ACC112 (cell line): ENCODE measurements around the gene EPHA10.

Experiments
- H2AFZ ChIP-seq: fragments of 200-600 bp; sonication (generic); one replicate; pipeline ENCODE4 v1.6.0; 2017; ENCODE audit warnings: antibody characterized with exemption, low read length; ENCODE audit not compliant: unreplicated experiment
- H3K27ac ChIP-seq: fragments of 200-600 bp; sonication (generic); 2 replicates; pipeline ENCODE4 v1.5.1; 2014; ENCODE audit warnings: low read depth, mild to moderate bottlenecking, antibody characterized with exemption, low read length, moderate library complexity
- H3K27me3 ChIP-seq: fragments of 200-600 bp; sonication (generic); 2 replicates; pipeline ENCODE4 v1.6.1; 2014; ENCODE audit warnings: mild to moderate bottlenecking, antibody characterized with exemption, low read length, moderate library complexity, mixed read lengths; ENCODE audit not compliant: insufficient read depth
- H3K36me3 ChIP-seq: fragments of 200-600 bp; sonication (generic); 2 replicates; pipeline ENCODE4 v1.6.1; 2016; ENCODE audit warnings: mild to moderate bottlenecking, antibody characterized with exemption, low read length, moderate library complexity, mixed read lengths; ENCODE audit not compliant: insufficient read depth
- H3K4me1 ChIP-seq: fragments of 200-600 bp; sonication (generic); one replicate; pipeline ENCODE4 v1.6.1; 2016; ENCODE audit warnings: low read length, mixed read lengths; ENCODE audit not compliant: insufficient read depth, unreplicated experiment, control insufficient read depth
- H3K4me3 ChIP-seq: fragments of 200-600 bp; sonication (generic); 2 replicates; pipeline ENCODE4 v1.5.1; 2014; ENCODE audit warnings: mild to moderate bottlenecking, low read depth, low read length
- H3K79me2 ChIP-seq: fragments of 200-600 bp; sonication (generic); one replicate; pipeline ENCODE4 v1.6.0; 2016; ENCODE audit warnings: low read length; ENCODE audit not compliant: control insufficient read depth, unreplicated experiment, insufficient read depth

EPHA10 gene

DNA sequence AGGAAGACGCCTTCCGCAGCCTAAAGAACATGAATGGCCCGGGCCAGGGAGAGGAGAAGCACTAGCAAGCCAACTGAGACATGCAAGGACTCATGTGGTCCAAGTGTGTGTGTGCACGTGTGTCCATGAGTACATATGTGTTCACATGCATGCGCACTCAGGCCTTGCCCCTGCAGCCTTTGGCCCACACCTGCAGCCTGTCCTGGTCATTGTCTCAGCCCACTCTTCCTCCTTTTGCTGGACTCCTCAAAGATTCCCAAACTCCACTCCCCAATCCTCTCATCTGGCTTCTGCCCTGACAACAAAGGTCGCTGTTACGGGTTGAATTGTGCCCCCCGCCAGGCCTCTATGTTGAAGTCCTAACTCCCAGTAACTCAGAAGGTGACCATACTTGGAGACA lies 50.7 kb downstream of the EPHA10 start:
- H2AFZ ChIP-seq, result no peak overlapping the region
- H3K36me3 ChIP-seq, result no peaks in the 10 kb centered on the region
- H3K4me1 ChIP-seq, result no peaks in the 10 kb centered on the region
- H3K4me3 ChIP-seq, result no peak overlapping the region
- H3K79me2 ChIP-seq, result no peaks in the 10 kb centered on the region
- no peak overlapping the region for H3K27ac ChIP-seq
- H3K27me3 ChIP-seq, result peaks cover 4% of the 10 kb centered on the region; the same call in 1 of the 2 replicates

DNA sequence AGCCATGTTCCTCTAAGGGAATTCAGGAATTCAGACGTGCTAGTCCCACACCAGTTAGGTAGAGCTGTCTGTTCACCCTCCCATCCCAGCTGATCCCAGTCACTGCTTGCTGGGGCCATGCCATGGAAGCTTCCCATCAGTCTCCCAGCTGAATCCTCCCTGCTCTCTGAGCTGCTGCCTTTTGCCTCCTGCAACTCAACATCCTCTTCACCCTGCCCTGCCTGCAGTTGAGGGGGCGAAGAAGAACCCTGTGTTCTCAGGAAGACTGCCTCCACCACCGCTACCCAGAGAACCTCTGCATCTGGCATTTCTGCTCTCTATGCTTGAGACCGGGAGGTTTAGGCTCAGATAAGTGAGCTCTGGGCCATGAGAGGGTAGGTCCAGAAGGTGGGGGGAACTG lies 56.4 kb downstream of the EPHA10 start:
- H3K36me3 ChIP-seq, result peaks cover 19% of the 10 kb centered on the region
- no peaks in the 10 kb centered on the region for H3K4me1 ChIP-seq
- H2AFZ ChIP-seq, result no peak overlapping the region
- H3K27me3 ChIP-seq, result no peaks in the 10 kb centered on the region
- H3K27ac ChIP-seq, result no peak overlapping the region
- H3K4me3 ChIP-seq, result no peak overlapping the region
- H3K79me2 ChIP-seq, result no peaks in the 10 kb centered on the region

DNA sequence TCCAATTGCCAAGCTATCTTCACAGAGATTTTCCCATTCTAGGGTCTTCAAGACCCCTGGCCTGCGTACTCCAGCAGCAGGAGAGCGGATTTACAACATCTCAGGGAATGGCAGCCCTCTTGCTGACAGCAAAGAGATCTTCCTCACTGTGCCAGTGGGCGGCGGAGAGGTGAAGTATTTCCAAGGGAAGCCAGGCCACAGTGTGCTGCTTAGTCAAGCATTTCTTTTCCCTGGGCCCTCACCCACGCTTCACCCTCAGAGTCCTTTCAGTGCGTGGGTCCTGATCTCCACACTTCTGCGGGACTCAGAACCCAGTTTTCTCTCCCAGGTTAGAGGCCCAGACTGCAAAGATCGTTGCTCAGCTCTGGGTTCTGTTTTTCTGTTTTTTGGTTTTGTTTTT lies 59.5 kb downstream of the EPHA10 start:
- peaks cover 27% of the 10 kb centered on the region for H3K36me3 ChIP-seq
- no peak overlapping the region for H3K4me3 ChIP-seq
- no peaks in the 10 kb centered on the region for H3K4me1 ChIP-seq
- no peak overlapping the region for H2AFZ ChIP-seq
- H3K27ac ChIP-seq, result no peak overlapping the region
- no peaks in the 10 kb centered on the region for H3K27me3 ChIP-seq
- peaks cover 4% of the 10 kb centered on the region for H3K79me2 ChIP-seq

DNA sequence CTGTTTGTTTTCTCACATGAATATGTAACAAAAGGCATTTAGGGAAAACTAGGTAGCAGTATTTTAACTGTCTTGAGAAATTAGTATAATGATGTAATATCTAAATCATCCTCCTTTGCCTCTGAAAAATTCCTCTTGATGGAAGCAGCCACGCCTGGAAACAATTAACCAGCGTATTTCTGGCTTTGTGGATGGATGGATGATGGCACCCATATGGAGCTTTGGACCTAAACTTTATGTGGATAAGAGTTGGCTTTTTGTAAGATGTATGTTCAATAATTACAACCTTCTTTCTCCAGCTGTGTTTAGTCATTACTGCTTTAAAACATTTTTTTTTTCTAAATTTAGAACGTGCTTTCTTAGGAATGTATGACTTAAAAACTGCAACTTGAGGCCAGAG lies 60.0 kb downstream of the EPHA10 start:
- H3K36me3 ChIP-seq, result peaks cover 30% of the 10 kb centered on the region
- no peaks in the 10 kb centered on the region for H3K27me3 ChIP-seq
- H3K4me1 ChIP-seq, result no peaks in the 10 kb centered on the region
- H3K79me2 ChIP-seq, result peaks cover 4% of the 10 kb centered on the region
- no peak overlapping the region for H3K27ac ChIP-seq
- H2AFZ ChIP-seq, result no peak overlapping the region
- H3K4me3 ChIP-seq, result no peak overlapping the region

DNA sequence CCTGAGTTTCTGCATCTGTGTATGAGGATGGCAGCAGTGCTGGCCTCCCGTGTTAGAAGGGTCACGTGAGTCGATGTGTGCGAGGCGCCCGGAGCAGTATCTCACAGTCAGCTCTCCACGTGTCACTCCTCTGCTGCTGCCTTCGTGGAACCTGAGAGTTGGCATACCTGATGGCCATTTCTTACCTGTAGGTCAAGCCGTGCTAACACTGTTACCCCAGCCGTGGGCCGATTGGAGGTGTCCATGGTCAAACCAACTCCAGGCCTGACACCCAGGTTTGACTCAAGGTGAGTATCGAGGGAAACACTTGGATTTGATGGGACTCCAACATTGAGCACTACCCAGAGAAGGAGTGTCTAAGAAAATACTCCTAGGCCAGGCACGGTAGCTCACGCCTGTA lies 61.9 kb downstream of the EPHA10 start:
- Histone ChIP-seq H3K79me2 (peaks cover 6% of the 10 kb centered on the region), H3K4me1 (no peaks in the 10 kb centered on the region), H3K4me3 (no peak overlapping the region), H2AFZ (no peak overlapping the region), H3K36me3 (peaks cover 41% of the 10 kb centered on the region), H3K27me3 (no peaks in the 10 kb centered on the region), H3K27ac (no peak overlapping the region)

DNA sequence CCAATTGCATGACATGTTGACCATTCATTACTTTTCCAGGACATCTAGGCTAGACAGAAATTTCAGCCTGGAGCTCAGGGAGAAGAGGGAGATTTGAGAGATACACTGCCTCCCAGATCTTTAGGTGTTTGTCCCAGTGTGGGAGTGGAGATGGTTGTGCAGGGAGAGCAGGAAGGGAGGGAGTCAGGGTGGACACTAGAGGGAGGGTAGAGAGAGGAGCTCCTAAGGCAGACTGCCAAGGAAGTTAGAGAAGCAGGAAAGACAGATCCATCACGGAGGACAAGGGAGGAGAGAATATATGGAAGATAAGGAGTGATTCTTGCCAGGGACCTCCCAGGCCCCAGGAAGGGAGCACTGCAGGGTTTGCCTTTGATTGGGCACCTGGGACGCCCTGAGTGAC lies 63.9 kb downstream of the EPHA10 start:
- Histone ChIP-seq H3K27ac (no peak overlapping the region), H3K4me3 (no peak overlapping the region), H3K36me3 (peaks cover 51% of the 10 kb centered on the region), H3K79me2 (peaks cover 25% of the 10 kb centered on the region), H2AFZ (no peak overlapping the region), H3K4me1 (no peaks in the 10 kb centered on the region), H3K27me3 (no peaks in the 10 kb centered on the region)

DNA sequence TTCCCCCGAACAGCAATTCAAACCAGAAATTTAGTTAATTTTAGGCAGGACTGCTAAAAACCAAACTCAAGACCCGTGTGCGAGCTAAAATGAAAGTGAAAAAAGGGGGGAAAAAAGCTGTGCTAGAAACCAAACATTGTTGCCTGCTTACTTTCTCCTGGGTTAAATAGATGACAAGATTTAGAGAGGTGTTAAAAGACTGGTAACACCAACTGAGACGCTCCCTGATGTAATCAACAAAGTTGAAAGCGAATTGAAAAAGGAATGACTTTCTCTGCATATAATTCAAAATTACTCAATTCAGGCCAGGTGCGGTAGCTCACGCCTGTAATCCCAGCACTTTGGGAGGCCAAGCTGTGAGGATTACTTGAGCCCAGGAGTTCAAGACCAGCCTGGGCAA lies 65.8 kb downstream of the EPHA10 start:
- Histone ChIP-seq H2AFZ (no peak overlapping the region), H3K27ac (no peak overlapping the region), H3K36me3 (peaks cover 52% of the 10 kb centered on the region), H3K79me2 (peaks cover 39% of the 10 kb centered on the region), H3K27me3 (no peaks in the 10 kb centered on the region), H3K4me3 (no peak overlapping the region), H3K4me1 (no peaks in the 10 kb centered on the region)

DNA sequence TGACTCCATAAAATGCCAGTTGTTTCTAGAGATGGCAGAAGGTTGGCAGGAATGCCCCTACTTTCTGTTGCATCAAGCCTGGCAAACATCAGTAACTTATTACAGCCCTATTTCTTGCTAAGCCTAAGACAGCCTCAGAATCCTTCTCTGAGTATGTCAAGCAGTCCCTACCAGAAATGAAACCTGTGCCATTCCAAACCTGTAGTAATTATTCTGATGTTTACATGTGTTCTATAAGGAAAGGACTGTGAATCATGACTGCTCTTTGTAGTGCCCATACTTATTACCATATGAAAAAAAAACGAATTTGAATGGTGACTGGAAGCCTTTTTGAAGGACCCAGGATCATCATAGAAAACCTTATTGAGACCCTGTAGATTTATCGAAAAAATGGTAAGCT lies 67.2 kb downstream of the EPHA10 start:
- Histone ChIP-seq H3K4me1 (no peaks in the 10 kb centered on the region), H3K79me2 (peaks cover 52% of the 10 kb centered on the region), H3K27ac (no peak overlapping the region), H3K27me3 (no peaks in the 10 kb centered on the region), H2AFZ (no peak overlapping the region), H3K36me3 (peaks cover 51% of the 10 kb centered on the region), H3K4me3 (no peak overlapping the region)

DNA sequence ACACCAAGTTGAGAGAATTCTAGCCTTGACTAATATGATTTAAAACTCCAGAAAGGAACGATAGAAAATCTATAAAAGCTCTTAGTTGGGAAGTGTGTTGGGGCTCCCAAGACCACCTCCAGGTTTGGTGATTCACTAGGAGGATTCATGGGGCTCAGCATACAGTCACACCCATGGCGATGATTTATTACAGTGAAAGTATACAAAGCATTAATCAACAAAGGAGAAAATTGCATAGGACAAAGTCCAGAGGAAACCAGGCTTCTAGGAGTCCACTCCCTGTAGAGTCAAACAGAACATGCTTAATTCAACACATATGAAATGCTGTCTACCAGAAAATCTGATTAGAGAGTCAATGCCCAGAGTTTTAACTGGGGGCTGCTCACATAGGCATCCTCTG lies 67.8 kb downstream of the EPHA10 start:
- Histone ChIP-seq H2AFZ (no peak overlapping the region), H3K27me3 (no peaks in the 10 kb centered on the region), H3K4me3 (no peak overlapping the region), H3K27ac (no peak overlapping the region), H3K4me1 (no peaks in the 10 kb centered on the region), H3K79me2 (peaks cover 56% of the 10 kb centered on the region), H3K36me3 (peaks cover 49% of the 10 kb centered on the region)

DNA sequence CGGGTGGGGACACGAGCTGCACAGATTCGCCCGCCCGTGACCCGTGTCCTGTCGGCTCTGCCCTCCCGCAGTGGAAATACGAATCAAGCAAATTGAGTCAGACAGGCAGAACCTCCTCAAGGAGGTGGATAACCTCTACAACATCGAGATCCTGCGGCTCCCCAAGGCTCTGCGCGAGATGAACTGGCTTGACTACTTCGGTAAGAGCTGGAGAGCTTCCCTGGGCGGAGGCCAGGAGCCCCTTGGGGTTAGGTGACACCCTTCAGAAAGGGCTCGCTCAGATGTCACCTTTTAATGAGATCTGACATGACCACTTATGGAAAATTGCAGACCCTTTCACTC lies 72.1 kb downstream of the EPHA10 start:
- peak overlapping the region; percentile 28; the same call in 1 of the 2 replicates for H3K27ac ChIP-seq
- H3K4me3 ChIP-seq, result peak overlapping the region; percentile 83
- peaks cover 14% of the 10 kb centered on the region for H3K4me1 ChIP-seq
- peaks cover 27% of the 10 kb centered on the region for H3K36me3 ChIP-seq
- H2AFZ ChIP-seq, result peak overlapping the region; percentile 49
- H3K79me2 ChIP-seq, result peaks cover 74% of the 10 kb centered on the region
- no peaks in the 10 kb centered on the region for H3K27me3 ChIP-seq

DNA sequence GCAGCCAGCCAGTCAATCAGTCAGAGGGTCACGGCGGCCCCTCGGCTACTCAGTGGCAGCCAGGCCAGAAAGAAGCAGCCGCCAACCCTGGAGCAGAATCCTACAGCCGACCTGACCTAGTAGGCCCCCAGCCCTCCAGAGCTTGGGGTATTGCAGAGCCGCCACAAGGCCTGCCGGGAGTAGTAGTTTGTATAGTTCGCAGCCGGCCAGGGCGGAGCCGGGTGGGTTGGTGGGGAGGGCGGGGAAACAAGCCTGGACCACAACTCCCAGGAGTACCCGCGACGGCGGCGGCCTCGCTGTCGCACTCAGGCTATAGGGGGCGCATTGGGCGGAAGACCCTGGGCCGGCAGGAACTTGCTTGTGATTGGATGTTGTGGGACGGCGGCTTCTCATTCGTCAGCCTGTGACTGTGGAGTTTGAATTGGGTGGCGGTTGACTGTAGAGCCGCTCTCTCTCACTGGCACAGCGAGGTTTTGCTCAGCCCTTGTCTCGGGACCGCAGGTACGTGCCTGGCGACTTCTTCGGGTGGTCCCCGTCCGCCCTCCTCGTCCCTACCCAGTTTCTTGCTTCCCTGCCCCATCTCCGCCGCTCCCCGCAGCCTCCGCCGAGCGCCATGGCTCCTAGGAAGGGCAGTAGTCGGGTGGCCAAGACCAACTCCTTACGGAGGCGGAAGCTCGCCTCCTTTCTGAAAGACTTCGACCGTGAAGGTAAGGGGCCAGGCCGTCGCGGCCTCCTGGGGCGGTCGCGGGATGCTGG lies 72.7 kb downstream of the EPHA10 start, which contains the start of gene CDCA8:
Gene CDCA8, plus strand, starts transcription at position 439 of the 756 bp plus-strand sequence. Its CDS starts 175 bp downstream, at position 614.
- Histone ChIP-seq H3K79me2 (peaks cover 70% of the 10 kb centered on the region), H3K27me3 (no peaks in the 10 kb centered on the region), H3K4me1 (peaks cover 14% of the 10 kb centered on the region), H2AFZ (peak within 1 kb of the TSS; percentile 95), H3K4me3 (peak within 1 kb of the TSS; percentile 83), H3K27ac (peak within 1 kb of the TSS; percentile 28; the same call in 1 of the 2 replicates), H3K36me3 (peaks cover 22% of the 10 kb centered on the region; the same call in 1 of the 2 replicates)
